Measurements from ENCODE around the gene TDRD6. TPM values are rescaled to one million over a fixed set of nuclear protein-coding genes. Genes with fewer than 3 reads are reported as not detected.
"Not testable (repeated sequence)": the region's sequence is repeated elsewhere in the genome, so short reads cannot be mapped to it uniquely, and the experiment has no call there.

TDRD6 gene
- under 1 TPM; 0.12 to 0.37 TPM for total RNA-seq

- Histone ChIP-seq H3K4me1 (no peaks in the 10 kb centered on the region), H3K36me3 (no peaks in the 10 kb centered on the region), H3K9me3 (no peaks in the 10 kb centered on the region), H3K27ac (no peak within 1 kb of the TSS), H3K4me3 (no peak within 1 kb of the TSS), H3K27me3 (no peaks in the 10 kb centered on the region)
- no peak for DNase-seq (ENCODE audit: low spot score)
- no peak for TF ChIP-seq CTCF (IDR thresholded peaks at IDR 0.05)
Measured at GRCh38 chr6:46687619-46688097, at the start of gene TDRD6. TSS of gene TDRD6 (plus strand) at chr6:46687885. CDS start at chr6:46688129, 244 bp downstream.

GRCh38 chr6:46637933-46638332, 49.8 kb upstream of the TDRD6 start:
- no peak overlapping the region for H3K4me3 ChIP-seq
- no peaks in the 10 kb centered on the region for H3K9me3 ChIP-seq
- H3K27ac ChIP-seq: no peak overlapping the region
- no peaks in the 10 kb centered on the region for H3K36me3 ChIP-seq
- DNase-seq (ENCODE audit: low spot score): no peak
- H3K27me3 ChIP-seq: no peaks in the 10 kb centered on the region
- H3K4me1 ChIP-seq: no peaks in the 10 kb centered on the region
- no peak for TF ChIP-seq CTCF (IDR thresholded peaks at IDR 0.05)

- no peak for DNase-seq (ENCODE audit: low spot score)
- H3K4me1 ChIP-seq: no peaks in the 10 kb centered on the region
- H3K27me3 ChIP-seq: no peaks in the 10 kb centered on the region
- no peaks in the 10 kb centered on the region for H3K36me3 ChIP-seq
- no peak for TF ChIP-seq CTCF (IDR thresholded peaks at IDR 0.05)
- no peak overlapping the region for H3K27ac ChIP-seq
- H3K4me3 ChIP-seq: no peak overlapping the region
- H3K9me3 ChIP-seq: no peaks in the 10 kb centered on the region
Measured at GRCh38 chr6:46638650-46639049, 49.0 kb upstream of the TDRD6 start.

- Histone ChIP-seq H3K36me3 (no peaks in the 10 kb centered on the region), H3K4me1 (no peaks in the 10 kb centered on the region), H3K9me3 (no peaks in the 10 kb centered on the region), H3K27ac (no peak overlapping the region), H3K27me3 (no peaks in the 10 kb centered on the region), H3K4me3 (no peak overlapping the region)
- no peak for TF ChIP-seq CTCF (IDR thresholded peaks at IDR 0.05)
- no peak for DNase-seq (ENCODE audit: low spot score)
Measured at GRCh38 chr6:46642928-46643751, 44.5 kb upstream of the TDRD6 start.

GRCh38 chr6:46645265-46645664, 42.4 kb upstream of the TDRD6 start:
- H3K4me3 ChIP-seq: no peak overlapping the region
- no peak overlapping the region for H3K27ac ChIP-seq
- no peak for TF ChIP-seq CTCF (IDR thresholded peaks at IDR 0.05)
- no peaks in the 10 kb centered on the region for H3K27me3 ChIP-seq
- DNase-seq (ENCODE audit: low spot score): no peak
- no peaks in the 10 kb centered on the region for H3K36me3 ChIP-seq
- H3K9me3 ChIP-seq: no peaks in the 10 kb centered on the region
- H3K4me1 ChIP-seq: no peaks in the 10 kb centered on the region

GRCh38 chr6:46648108-46648507, 39.6 kb upstream of the TDRD6 start:
- H3K27ac ChIP-seq; H3K9me3 ChIP-seq; H3K4me1 ChIP-seq; H3K4me3 ChIP-seq; H3K27me3 ChIP-seq; H3K36me3 ChIP-seq; DNase-seq (ENCODE audit: low spot score): not testable (repeated sequence)

Measured in right atrium auricular region (tissue), 2 donors.